RKO (cell line): Measurements from ENCODE around the gene SLC1A4.
A peak's percentile ranks its signal among the peaks of the same experiment; 100 is the strongest.

Experiments
- DNase-seq: peaks from one replicate; pipeline ENCODE4 v3.0.0-alpha.2; 2016; ENCODE audit warnings: low spot score

Gene SLC1A4

DNA sequence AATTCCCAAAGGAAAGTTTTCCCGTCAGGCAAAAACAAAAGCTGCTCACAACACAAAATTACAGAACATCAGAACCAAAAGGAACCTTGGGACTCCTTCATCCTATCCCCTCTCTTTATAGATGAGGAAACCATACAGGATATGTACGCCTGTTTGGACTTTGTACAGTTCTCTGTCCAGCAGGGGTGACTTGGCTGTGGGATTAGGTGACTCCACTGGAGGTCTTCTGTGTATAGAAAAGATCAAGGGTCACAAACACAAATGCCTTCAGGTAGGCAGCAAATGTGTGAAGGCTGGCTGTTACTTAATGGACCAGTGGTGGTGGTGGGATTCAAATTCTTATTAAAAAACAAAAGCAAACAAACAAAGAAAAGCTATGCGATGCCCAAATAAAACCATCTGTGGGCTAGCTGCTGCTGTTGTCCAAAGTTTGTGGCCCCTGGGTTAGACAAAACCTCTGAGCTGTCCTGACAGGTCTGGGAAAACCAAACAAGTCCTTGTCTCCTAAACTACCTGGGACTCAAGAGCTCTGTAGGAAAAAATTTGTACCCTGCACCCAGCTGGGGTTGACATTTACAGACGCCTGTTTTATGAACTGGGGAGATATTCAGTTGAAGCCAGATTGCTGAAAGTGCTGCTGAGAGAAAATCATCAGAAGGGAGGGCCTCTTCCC is 65.7 kb downstream of the SLC1A4 start:
- no peak for DNase-seq

DNA sequence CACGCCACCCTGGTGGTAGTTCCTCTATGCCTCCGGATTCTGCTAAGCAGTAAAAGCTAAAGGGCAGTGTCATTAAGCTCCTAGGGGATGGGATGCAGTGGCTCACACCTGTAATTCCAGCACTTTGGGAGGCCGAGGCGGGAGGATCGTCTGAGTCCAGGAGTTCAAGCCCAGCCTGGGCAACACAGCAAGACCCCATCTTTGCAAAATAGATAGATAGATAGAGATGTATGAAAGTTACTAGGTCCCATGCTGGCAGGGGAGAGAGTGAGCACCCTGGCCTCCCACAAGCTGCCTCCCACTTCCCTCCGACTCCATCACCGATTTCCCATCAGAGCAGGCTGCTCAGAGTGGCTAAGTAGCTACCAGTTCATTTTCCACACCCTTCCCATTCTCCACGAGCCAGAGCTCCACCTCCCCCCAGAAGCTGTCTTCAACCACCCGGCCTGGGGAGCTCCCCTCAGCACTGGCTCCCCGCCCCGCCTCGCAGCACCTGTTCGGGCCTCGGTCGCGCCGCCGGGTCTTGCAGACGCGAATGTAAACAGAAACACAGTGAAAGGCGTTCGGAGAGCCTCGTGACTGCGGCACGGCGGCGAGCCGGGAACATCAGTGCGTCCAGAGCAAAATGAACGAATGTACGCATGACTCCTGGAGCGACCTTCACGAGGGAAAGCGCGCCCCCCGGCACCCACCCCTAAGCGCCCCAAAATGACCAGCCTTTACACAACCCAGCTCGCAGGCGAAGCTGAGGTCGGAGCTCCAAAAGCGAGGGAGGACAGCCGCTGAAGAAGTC is 66.4 kb downstream of the SLC1A4 start:
- no peak for DNase-seq

DNA sequence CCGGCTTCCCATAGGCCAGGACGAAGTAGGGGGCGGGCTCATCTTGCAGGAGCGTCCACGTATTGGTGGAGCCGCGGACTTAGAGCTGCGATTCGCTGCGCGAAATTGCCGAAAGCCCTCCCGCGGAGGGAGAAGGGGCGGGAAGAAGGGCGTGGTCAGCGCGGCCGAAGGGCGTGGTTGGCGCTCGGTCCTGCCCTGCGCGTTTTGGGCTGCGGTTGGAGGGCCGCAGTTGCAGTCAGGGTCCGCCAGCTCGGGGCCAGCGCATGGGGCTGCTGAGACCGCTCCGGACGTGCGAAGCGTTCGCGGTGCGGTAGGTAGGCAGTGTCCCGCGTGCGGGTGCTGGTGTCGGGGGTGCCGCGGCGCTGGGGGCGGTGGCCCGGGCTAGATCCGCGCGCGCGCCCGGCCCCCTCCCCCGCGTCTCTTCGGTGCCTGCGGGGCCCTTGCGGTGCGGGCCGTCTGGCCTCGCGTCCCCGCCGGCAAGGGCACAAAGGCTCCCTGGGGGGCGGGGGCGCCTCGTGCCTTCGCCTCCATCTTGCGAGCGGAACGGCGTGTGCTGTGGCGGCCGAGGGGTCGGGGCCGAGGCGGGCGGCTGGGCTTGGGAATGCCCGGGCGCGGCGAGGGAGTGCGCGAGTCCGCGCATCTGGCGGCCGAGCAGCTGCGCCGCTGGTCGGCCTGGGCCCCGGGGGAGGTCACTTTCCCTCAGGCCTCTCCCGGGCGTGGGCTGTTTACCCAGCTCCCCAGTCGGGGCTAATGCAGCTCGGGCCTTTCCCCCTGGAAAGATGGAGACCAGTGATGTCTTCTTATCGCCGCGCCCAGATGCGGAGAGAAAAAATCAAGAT is 67.2 kb downstream of the SLC1A4 start, which contains the start of gene CEP68:
Gene CEP68, plus strand, starts transcription at position 202 of the 839 bp plus-strand sequence. CDS start 13,029 bp downstream, outside the sequence.
- peak; percentile 97 for DNase-seq

DNA sequence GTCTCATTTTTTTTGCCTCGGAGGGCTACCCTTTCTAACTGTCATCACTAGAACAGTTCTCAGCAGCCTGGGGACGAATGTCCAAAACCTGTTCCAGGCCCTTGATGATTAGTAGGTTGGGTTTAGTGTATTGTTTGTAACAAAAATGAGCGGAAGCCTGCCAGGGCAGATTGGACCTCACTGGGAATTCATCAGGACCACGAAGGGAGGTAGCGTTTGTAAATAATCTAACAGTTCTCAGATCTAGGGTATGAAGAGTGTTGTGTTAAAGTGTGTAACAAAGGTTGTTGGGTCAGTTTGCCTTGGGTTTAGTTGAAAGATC is 67.8 kb downstream of the SLC1A4 start:
- DNase-seq, result no peak

DNA sequence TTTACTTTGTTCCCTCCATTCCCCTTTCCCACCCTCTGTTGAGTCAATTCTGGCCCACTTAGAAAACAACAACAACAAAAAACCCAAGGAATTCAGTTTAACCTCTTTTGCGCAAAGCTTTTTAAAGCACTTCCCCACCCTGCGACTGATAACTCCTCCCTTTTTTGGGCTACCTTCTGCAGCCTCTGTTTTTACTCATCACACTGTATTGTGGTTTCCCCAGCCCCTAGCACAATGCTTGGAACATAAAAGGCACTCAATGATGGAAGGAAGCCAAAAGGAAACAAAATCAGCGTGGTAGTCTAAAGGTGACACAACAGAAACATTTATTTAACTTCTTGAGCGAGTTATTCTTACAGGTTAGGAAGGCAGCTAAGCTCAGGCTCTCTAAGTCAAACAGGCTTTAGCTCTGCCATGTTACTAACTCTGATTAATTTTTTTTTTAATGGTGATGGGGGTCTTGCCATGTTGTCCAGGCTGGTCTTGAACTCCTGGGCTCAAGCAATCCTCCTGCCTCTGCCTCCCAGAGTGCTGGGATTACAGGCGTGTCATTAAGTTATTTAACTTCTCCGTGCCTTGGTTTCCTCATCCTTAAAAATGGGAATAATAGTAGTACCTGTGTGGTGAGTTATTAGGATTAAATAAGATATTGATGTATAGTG is 68.3 kb downstream of the SLC1A4 start:
- peak; percentile 60 for DNase-seq

DNA sequence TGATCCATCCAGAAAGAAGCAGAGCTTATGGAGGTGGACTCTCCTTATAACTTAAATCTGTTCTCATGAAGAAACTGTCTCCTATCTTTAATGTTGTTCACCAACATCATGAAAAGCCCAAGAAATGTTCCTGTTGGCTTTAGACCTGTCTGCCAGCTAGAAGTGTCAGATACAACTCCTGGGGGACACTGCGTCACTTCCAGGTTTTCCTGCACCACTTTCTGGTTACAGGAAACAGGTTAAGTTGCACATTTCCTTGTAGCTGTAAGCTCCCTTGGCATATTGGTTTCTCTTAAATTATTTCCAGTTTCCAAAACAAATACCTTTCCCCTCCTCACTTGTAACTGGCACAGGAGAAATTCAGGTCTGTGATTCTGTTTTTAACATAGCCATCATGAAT is 69.9 kb downstream of the SLC1A4 start:
- no peak for DNase-seq

DNA sequence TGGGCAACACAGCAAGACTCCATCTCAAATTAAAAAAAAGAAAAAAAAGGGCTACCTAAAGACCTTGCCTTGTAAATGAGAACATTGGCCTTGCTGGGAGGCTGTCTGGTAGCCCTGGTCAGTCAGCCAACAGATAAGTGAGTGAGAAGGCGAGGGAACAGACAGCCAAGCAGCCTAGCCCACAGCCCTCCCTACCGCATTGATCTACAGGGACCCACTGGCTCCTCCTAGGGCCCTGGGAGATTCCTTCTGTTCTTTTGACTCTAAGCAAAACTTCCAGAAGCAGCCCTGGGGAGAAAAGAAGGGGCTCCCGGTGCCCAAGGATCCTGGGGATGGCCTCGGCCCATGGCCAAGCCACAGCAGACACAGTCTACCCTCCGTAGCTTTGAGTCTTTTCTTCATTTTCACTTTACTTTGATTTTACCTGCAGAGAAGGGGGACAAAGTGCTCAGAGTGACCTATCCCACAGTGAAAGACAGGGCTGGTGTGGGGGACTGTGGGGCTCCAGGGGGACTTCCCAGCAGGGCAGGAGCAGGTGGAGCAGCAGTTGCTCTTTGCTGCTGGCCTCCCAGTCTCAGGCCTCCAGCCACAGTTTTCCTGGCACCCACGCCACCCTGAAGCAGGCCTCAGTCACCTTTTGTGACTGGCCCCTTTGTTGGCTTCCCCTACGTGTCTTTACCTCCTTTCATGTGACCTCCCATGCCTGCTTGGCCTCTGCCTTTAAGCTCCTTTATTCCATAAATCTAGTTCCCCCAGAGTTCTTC is 72.1 kb downstream of the SLC1A4 start:
- no peak for DNase-seq

DNA sequence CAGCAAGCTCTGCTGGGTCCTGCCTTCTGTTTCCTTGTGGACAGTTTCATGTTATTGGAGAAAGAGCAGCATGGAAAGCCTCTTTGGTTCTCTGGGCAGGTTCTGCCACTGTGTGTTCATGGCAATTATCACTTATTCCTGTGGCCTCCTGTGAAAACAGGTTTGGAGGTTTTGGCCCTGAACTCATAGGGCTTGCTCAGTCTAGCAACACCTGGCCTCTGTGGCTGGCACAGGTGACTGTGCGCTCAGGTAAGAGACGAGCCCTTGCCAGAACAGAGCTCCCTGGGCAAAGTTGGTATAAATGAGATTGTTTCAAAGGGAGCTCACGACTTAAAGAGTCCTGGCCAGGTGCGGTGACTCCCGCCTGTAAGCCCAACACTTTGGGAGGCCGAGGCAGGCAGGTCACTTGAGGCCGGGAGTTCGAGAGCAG is 72.7 kb downstream of the SLC1A4 start:
- DNase-seq, result no peak

DNA sequence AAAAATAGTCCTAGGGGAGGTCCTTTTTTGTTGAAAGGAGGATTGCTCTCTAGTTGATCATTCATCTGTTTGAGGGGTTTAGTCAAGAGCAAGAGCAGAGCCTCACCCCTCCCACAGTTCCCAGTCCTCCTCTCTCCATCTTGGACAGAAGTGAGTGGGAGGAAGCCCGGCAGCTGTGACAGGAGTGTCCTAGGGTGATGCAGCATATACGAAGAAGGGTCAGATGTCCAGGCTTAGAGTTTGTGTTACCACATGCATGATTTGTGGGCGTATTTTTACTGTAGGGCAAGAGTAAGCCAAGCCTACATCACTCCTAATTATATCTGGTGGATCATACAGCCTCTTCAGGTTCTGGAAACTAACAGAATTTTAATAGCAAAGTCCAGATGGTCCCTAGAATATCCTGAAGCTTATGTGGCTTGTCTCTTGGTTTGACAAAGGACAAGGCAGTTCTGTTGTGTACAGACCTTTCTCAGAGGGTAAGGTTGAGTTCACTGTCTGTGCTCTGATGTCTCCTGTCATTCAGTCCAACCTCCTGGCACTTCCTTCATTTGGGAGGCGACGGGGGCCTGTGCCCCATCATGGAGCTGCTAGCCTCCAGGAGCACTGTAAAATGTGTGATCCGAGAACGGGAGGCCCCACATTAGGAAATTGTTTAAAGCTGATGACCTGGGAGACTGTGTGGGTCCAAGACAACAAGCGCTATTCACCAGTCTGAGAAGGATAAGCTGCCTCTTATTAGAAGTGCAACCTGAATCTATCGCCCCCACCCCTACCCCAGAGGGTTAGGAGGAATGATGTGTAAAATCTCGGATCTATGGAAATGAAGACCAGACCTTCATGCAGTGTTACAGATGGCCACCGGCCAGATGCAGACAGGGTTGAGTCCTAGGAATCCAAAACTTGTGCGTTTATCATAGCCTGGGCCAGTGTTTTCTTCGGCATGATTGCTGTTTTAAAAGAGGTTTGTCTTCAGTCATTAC is 73.9 kb downstream of the SLC1A4 start:
- DNase-seq, result no peak

DNA sequence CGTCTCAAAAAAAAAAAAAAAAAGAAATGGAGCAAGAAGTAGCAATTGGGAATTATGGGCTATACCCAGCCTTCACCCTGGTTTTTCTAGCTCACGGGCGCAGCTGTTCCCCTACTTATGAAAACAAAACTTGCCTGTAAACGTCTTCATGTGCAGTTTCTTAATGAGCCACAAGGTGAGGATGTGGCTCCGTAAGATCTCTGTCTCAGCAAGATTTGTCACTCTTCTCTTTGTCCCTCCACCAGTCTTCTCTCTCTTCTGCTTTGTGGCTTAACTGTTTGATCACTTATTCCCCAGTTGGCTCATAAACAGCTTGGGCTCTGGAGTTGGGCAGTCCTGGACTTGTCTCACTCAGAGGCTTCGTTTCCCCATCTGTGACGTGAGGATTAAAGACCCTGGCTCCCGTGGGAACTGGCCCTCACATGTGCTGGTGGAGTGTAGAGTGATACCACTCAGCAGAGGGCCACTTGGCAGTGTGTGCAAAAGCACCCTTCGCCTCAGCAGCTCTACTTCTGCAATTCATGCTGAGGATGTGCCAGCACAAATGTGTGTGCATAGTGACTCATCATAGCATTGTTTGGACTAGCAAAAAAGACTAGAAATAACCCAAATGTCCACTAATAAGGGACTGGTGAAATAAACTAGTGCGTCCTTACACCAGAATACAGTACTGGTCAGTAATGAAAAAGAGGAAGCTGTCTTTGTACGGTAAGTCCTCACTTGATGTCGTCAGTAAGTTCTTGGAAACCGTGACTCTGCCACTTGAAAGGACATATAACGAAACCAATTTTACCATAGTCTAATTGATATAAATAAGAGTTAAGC is 75.7 kb downstream of the SLC1A4 start:
- DNase-seq, result peak; percentile 62

DNA sequence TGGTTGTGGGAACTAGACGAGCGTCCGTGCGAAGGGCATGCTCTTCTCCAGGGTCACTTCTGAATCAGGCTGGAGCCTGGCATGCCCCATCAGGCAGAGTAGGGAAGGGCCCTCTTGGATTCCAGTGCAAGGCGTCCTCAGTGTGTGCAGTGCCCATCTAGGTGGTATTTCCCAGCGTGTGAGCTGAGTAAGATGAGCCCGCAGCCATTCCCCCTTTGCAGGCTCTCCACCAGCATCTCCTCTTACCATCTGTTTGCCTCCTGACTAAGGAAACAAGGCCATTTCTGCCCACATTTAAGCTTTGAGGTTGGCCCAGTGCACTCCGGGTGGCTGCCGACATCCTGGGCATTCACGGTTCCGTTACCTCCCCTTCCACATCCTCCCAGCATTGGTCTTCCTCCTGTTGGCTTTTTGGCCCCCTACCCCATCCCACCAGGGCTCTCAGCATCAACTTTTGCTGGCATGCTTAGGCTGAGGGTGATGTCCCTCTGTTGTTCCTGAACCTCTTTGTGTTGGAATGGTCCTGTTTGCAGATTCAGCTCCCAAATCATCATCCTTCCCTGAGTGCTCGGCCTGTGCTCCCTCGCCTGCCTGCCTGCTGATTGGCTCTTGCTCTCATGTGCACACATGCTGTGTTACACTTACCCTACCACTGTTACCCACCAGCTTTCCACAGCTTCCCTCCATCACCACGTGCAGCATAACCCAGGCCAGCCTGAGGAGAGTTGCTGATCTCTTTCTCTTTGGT is 78.8 kb downstream of the SLC1A4 start:
- no peak for DNase-seq

DNA sequence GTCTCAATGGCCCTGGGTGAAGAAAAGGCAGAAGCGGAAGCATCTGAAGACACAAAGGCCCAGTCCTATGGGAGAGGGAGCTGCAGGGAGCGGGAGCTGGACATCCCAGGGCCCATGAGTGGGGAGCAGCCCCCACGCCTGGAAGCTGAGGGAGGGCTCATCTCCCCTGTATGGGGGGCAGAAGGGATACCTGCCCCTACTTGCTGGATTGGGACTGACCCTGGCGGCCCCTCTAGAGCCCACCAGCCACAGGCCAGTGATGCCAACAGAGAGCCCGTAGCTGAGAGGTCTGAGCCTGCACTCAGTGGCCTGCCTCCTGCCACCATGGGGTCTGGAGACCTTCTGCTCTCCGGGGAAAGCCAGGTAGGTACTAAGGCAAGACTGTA is 80.2 kb downstream of the SLC1A4 start:
- DNase-seq, result no peak

DNA sequence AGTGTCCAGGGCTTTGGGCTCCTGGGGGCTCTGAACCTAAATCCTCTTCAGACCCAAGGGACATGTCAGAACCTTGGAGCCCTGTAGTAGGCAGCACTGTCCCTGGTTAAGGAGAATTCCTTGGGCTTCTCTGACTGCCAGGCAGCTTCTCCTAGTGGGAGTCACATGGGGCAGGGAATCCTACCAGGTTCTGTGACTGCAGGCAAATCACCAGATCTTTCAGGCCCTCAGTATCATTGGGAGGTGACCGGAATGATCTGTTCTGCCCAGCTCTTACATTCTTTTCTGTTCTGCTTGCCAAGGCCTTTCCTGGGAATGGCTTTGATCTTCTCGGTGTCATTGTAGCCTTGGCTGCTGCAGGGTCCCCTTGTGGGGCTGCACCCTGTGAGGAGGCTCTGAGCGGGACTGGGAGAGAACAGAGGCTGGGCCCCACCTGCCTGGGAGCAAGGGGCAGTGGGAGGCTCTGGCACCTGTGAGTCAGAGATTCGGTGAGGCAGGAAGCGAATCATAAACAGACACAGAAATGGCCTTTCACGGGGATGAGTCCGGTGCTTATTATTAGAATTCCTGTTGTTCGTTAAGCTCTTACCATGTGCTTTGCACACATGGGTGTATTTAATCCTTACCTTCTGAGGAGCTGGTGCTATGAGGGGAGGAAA is 81.1 kb downstream of the SLC1A4 start:
- peak; percentile 72 for DNase-seq

DNA sequence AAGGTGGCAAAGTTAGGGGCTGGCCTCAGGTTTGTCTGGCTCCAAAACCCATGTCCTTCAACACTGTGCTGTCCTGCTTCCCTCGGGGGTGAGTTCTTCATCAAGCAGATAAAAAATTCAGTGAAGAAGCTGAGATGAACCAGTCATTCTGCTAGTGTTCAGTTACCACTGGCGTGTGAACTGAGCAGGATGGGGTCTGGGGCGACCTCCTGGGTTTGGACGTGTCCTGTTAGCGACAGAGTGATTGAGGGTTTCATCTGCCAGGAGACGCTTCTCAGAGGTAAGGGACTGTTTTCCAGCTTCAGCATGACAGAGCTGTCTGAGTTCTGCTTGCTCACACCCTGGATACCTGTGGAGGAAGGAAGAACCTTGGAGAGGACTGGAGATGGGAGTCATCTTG is 81.7 kb downstream of the SLC1A4 start:
- DNase-seq, result no peak

DNA sequence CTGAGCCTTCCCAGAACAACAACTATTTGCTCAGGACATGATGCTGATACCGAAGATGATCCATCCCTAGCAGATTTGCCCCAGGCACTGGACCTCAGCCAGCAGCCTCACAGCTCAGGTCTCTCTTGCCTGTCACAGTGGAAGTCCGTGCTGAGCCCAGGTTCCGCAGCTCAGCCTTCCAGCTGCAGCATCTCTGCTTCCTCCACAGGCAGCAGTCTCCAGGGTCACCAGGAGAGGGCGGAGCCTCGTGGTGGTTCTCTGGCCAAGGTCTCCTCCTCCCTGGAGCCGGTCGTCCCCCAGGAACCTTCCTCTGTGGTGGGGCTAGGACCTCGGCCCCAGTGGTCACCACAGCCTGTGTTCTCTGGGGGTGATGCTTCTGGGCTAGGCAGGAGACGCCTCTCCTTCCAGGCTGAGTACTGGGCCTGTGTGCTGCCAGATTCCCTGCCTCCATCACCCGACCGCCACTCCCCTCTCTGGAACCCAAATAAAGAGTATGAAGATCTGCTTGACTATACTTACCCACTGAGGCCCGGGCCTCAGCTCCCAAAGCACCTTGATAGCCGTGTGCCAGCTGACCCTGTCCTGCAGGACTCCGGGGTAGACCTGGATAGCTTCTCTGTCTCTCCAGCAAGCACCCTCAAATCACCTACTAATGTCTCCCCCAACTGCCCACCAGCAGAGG is 82.4 kb downstream of the SLC1A4 start:
- DNase-seq, result no peak

DNA sequence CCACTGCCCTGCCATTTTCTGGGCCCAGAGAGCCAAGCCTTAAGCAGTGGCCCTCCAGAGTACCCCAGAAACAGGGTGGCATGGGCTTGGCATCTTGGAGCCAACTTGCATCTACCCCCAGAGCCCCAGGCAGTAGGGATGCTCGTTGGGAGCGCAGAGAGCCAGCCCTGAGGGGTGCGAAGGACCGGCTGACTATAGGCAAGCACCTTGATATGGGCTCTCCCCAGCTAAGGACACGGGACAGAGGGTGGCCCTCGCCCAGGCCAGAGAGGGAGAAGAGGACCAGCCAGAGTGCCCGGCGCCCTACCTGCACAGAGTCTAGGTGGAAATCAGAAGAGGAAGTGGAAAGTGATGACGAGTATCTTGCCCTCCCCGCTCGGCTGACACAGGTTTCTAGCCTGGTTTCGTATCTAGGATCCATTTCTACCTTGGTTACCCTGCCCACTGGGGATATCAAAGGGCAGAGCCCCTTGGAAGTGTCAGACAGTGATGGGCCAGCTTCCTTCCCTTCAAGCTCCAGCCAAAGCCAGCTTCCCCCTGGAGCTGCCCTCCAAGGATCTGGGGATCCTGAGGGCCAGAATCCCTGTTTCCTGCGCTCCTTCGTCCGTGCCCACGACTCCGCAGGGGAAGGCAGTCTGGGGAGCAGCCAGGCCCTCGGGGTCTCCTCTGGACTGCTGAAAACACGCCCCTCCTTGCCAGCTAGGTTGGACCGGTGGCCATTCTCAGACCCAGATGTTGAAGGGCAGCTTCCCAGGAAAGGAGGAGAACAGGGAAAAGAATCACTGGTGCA is 83.2 kb downstream of the SLC1A4 start:
- no peak for DNase-seq
